ENCODE measurements around the gene PALM3.

PALM3 gene

GRCh38 chr19:14102756-14103155, 40.9 kb upstream of the PALM3 start:
- TF ChIP-seq CTCF (conservative IDR thresholded peaks at IDR 0.05): no peak
- H3K27ac ChIP-seq: no peak overlapping the region

- no peak for TF ChIP-seq CTCF (conservative IDR thresholded peaks at IDR 0.05)
- H3K27ac ChIP-seq: no peak overlapping the region
These were observed 40.3 kb upstream of the PALM3 start for GRCh38 chr19:14102102-14102696.

- H3K27ac ChIP-seq: no peak overlapping the region
- no peak for TF ChIP-seq CTCF (conservative IDR thresholded peaks at IDR 0.05)
These were observed 39.2 kb upstream of the PALM3 start for GRCh38 chr19:14101003-14101545.

GRCh38 chr19:14097532-14098151, 35.8 kb upstream of the PALM3 start:
- no peak; the same call in 1 of the 2 replicates for TF ChIP-seq CTCF (conservative IDR thresholded peaks at IDR 0.05)

GRCh38 chr19:14096272-14096992, 34.6 kb upstream of the PALM3 start:
- no peak overlapping the region for H3K27ac ChIP-seq
- TF ChIP-seq CTCF (conservative IDR thresholded peaks at IDR 0.05): 0 out of 2 replicates have a peak, but pooled peaks have one; percentile 9

More at GRCh38 chr19:14097532-14098151, 35.8 kb upstream of the PALM3 start:
- H3K27ac ChIP-seq: no peak overlapping the region

GRCh38 chr19:14094854-14095253, 33.0 kb upstream of the PALM3 start:
- TF ChIP-seq CTCF (conservative IDR thresholded peaks at IDR 0.05): no peak
- no peak overlapping the region for H3K27ac ChIP-seq

GRCh38 chr19:14093117-14093823, 31.4 kb upstream of the PALM3 start:
- TF ChIP-seq CTCF (conservative IDR thresholded peaks at IDR 0.05): no peak
- no peak overlapping the region for H3K27ac ChIP-seq
